A549 (cell line): Measurements from ENCODE around the gene CRB1. TPM values are rescaled to one million over a fixed set of nuclear protein-coding genes. Genes with fewer than 3 reads are reported as not detected.

ENCODE experiments used
- ATAC-seq, 2 experiments: fragments of 200-7000 bp in 1 of 2; fragments of >200 bp in 1 of 2; cut with Nextera tagmentation in 1 of 2; cut with Tn5 transposase in 1 of 2; 3 replicates each; pipeline versions ENCODE4 v1.8.0 to v1.9.1; 2018 to 2020; ENCODE audit warnings: mild to moderate bottlenecking in 1 of 2, moderate library complexity in 1 of 2
- CTCF ChIA-PET: fragments of 300-600 bp; sonication (Branson Sonifier 250); formaldehyde crosslinking; extraction: SDS; loops from one replicate; lab custom pipeline; 2021; ENCODE audit warnings: antibody characterized with exemption, inconsistent platforms; lab: Yijun Ruan, JAX
- POLR2A ChIA-PET: fragments of 350-600 bp; formaldehyde crosslinking; extraction: SDS; loops from one replicate; lab custom pipeline; 2021; ENCODE audit warnings: antibody characterized with exemption, inconsistent platforms; lab: Yijun Ruan, JAX
- DNase-seq, 2 experiments: peaks; one replicate each; pipeline versions ENCODE4 v3.0.0 to v3.0.0-alpha.2; 2011 to 2016; ENCODE audit warnings: low read depth in 1 of 2, low spot score in 1 of 2
- FAIRE-seq: peaks from 2 replicates; lab custom pipeline; 2011; peaks lifted over from hg19 to GRCh38; lab: Jason Lieb, UNC
- H3K27ac ChIP-seq, 2 experiments: fragments of >200 bp; sonication (Bioruptor Twin); formaldehyde crosslinking; 3 replicates each; pipeline ENCODE4 v1.5.1; 2016 to 2017
- H3K4me1 ChIP-seq: fragments of >200 bp; sonication (Bioruptor Twin); formaldehyde crosslinking; 3 replicates; pipeline ENCODE4 v1.6.1; 2016
- H3K4me2 ChIP-seq: fragments of >200 bp; sonication (Bioruptor Twin); formaldehyde crosslinking; 3 replicates; pipeline ENCODE4 v1.6.1; 2016
- H3K4me3 ChIP-seq: fragments of >200 bp; sonication (Bioruptor Twin); formaldehyde crosslinking; 3 replicates; pipeline ENCODE4 v1.5.1; 2016
- H3K9me3 ChIP-seq: fragments of >200 bp; sonication (Bioruptor Twin); formaldehyde crosslinking; 3 replicates; pipeline ENCODE4 v1.6.1; 2016
- CBX2 ChIP-seq: fragments of 200-600 bp; sonication (generic); IDR thresholded peaks from 2 replicates; pipeline ENCODE4 v1.6.1; 2016; ENCODE audit warnings: low read depth, mild to moderate bottlenecking, borderline replicate concordance
- CBX8 ChIP-seq: fragments of 200-600 bp; sonication (generic); IDR thresholded peaks from 2 replicates; pipeline ENCODE4 v1.6.1; 2016
- CEBPB ChIP-seq, 2 experiments: fragments of >200 bp in 1 of 2; sonication (Bioruptor Twin) in 1 of 2; formaldehyde crosslinking in 1 of 2; IDR thresholded peaks; 2 replicates each; pipeline ENCODE4 v1.6.1; 2012 to 2016
- CHD2 ChIP-seq: fragments of 150-350 bp; IDR thresholded peaks from 2 replicates; pipeline ENCODE4 v1.6.1; 2014; ENCODE audit warnings: low read length; ENCODE audit not compliant: partially characterized antibody
- EP300 ChIP-seq, 2 experiments: fragments of >200 bp; sonication (Bioruptor Twin); formaldehyde crosslinking; IDR thresholded peaks; 2 replicates in 1 of 2; 3 replicates in 1 of 2; pipeline ENCODE4 v1.6.1; 2016 to 2017
- FOSB ChIP-seq: fragments of 250-450 bp; sonication (Bioruptor Pico); IDR thresholded peaks from 2 replicates; pipeline ENCODE4 v1.5.0; 2020; ENCODE audit warnings: mild to moderate bottlenecking, moderate library complexity
- HDAC2 ChIP-seq: fragments of 200-600 bp; sonication (generic); IDR thresholded peaks from 2 replicates; pipeline ENCODE4 v1.6.1; 2016
- HMGXB4 ChIP-seq: fragments of 250-450 bp; sonication (Bioruptor Pico); IDR thresholded peaks from 2 replicates; pipeline ENCODE4 v1.5.0; 2021; ENCODE audit warnings: mild to moderate bottlenecking, moderate library complexity, borderline replicate concordance
- HOXA7 ChIP-seq: fragments of 250-450 bp; sonication (Bioruptor Pico); IDR thresholded peaks from 2 replicates; pipeline ENCODE4 v1.5.0; 2020; ENCODE audit warnings: mild to moderate bottlenecking, moderate library complexity
- HOXB5 ChIP-seq: fragments of 250-450 bp; sonication (Bioruptor Pico); IDR thresholded peaks from 2 replicates; pipeline ENCODE4 v1.5.0; 2020; ENCODE audit warnings: mild to moderate bottlenecking, moderate library complexity
- JUNB ChIP-seq: fragments of >200 bp; sonication (Bioruptor Twin); formaldehyde crosslinking; IDR thresholded peaks from 2 replicates; pipeline ENCODE4 v1.6.1; 2016
- KDM1A ChIP-seq: fragments of 200-600 bp; sonication (generic); IDR thresholded peaks from 2 replicates; pipeline ENCODE4 v1.6.1; 2016; ENCODE audit warnings: low read depth, mild to moderate bottlenecking
- KDM5A ChIP-seq: fragments of 200-600 bp; sonication (generic); IDR thresholded peaks from 2 replicates; pipeline ENCODE4 v1.6.1; 2016; ENCODE audit warnings: antibody characterized with exemption, mild to moderate bottlenecking
- MAX ChIP-seq: IDR thresholded peaks from 2 replicates; pipeline ENCODE4 v1.6.1; 2012
- NFE2L2 ChIP-seq: fragments of 150-350 bp; conservative IDR thresholded peaks from 2 replicates; pipeline ENCODE4 v1.6.1; 2014; ENCODE audit warnings: low read length
- PHF8 ChIP-seq: fragments of 200-600 bp; sonication (generic); IDR thresholded peaks from 2 replicates; pipeline ENCODE4 v1.6.1; 2016; ENCODE audit warnings: low read depth, mild to moderate bottlenecking, antibody characterized with exemption, moderate library complexity, borderline replicate concordance
- POLR2A ChIP-seq: IDR thresholded peaks from 2 replicates; pipeline ENCODE4 v1.6.1; 2012; ENCODE audit warnings: mild to moderate bottlenecking, low read length
- RAD21 ChIP-seq, 2 experiments: fragments of >200 bp in 1 of 2; sonication (Bioruptor Twin) in 1 of 2; formaldehyde crosslinking in 1 of 2; IDR thresholded peaks in 1 of 2; conservative IDR thresholded peaks in 1 of 2; 2 replicates in 1 of 2; 3 replicates in 1 of 2; pipeline ENCODE4 v1.6.1; 2012 to 2018; ENCODE audit warnings: inconsistent platforms in 1 of 2
- RARB ChIP-seq: fragments of 250-450 bp; sonication (Bioruptor Pico); IDR thresholded peaks from 2 replicates; pipeline ENCODE4 v1.8.0; 2021; ENCODE audit warnings: mild to moderate bottlenecking, moderate library complexity
- RCOR1 ChIP-seq: fragments of 150-350 bp; IDR thresholded peaks from 2 replicates; pipeline ENCODE4 v1.6.1; 2014; ENCODE audit warnings: antibody characterized with exemption, low read length, low read depth
- REST ChIP-seq: fragments of 200-600 bp; sonication (generic); IDR thresholded peaks from 2 replicates; pipeline ENCODE4 v1.6.1; 2016; ENCODE audit warnings: antibody characterized with exemption, mild to moderate bottlenecking, moderate library complexity
- SMC3 ChIP-seq: fragments of >200 bp; sonication (Bioruptor Twin); formaldehyde crosslinking; IDR thresholded peaks from 3 replicates; pipeline ENCODE4 v1.6.1; 2018; ENCODE audit warnings: inconsistent platforms
- TFCP2L1 ChIP-seq: fragments of 250-450 bp; sonication (Bioruptor Pico); IDR thresholded peaks from 2 replicates; pipeline ENCODE4 v1.5.0; 2021; ENCODE audit warnings: mild to moderate bottlenecking
- ZFP36 ChIP-seq: fragments of 450-650 bp; IDR thresholded peaks from 2 replicates; pipeline ENCODE4 v1.6.1; 2014; ENCODE audit warnings: borderline replicate concordance; ENCODE audit not compliant: partially characterized antibody
- ZNF302 ChIP-seq: fragments of 250-450 bp; sonication (Bioruptor Pico); IDR thresholded peaks from 2 replicates; pipeline ENCODE4 v1.9.0; 2021; ENCODE audit warnings: inconsistent platforms, mild to moderate bottlenecking, moderate library complexity
- WGBS: methylation state at CpG from one replicate; pipeline ENCODE4 v1.1.6; 2017; ENCODE audit errors: missing lambda C conversion rate; 5-methylcytosine and 5-hydroxymethylcytosine counted together
- polyA plus RNA-seq, 4 experiments: library from polyadenylated mRNA; depleted of rRNA in 3 of 4; stranded (reverse); fragments of >200 nt; fragmentation: RNase III in 1 of 4; extraction: RNeasy Plus Mini Kit Qiagen cat#74134 plus additional on column Dnase treatment in 1 of 4; gene quantifications; 2 replicates in 3 of 4; 3 replicates in 1 of 4; pipeline ENCODE4 v1.2.3, GENCODE V29; 2011 to 2017

Gene CRB1
- polyA plus RNA-seq, 2 of the 4 experiments (the other 2 are of a cell fraction), result not detected

- TF ChIP-seq REST, result no peak
- no peak for TF ChIP-seq MAX
- no peak for TF ChIP-seq CEBPB (IDR thresholded peaks at IDR 0.05)
- TF ChIP-seq PHF8, result no peak
These were observed 33.5 kb upstream of the CRB1 start (continued) for GRCh38 chr1:197234581-197234980.

- Histone ChIP-seq H3K4me2 (no peak overlapping the region), H3K27ac (no peak overlapping the region), H3K9me3 (no peaks in the 10 kb centered on the region), H3K4me3 (no peak overlapping the region), H3K4me1 (no peaks in the 10 kb centered on the region)
- CTCF ChIA-PET, result interaction anchor here (1.1 kb wide), 1 partner anchor 122 kb away, joined by 4 read pairs; no protein-coding TSS in a partner anchor
- TF ChIP-seq HMGXB4 (CRISPR knock-in tag), result no peak
- no peak for TF ChIP-seq RCOR1
- no peak for TF ChIP-seq RARB (CRISPR knock-in tag)
- TF ChIP-seq FOSB, result no peak
- TF ChIP-seq TFCP2L1 (CRISPR knock-in tag), result no peak
- no peak for TF ChIP-seq KDM5A
- TF ChIP-seq CBX2, result no peak
- TF ChIP-seq CHD2, result no peak
- TF ChIP-seq HOXA7, result no peak
- TF ChIP-seq EP300 (IDR thresholded peaks at IDR 0.05), result no peak
- no peak for TF ChIP-seq POLR2A
- TF ChIP-seq PHF8, result no peak
- TF ChIP-seq HOXB5 (CRISPR knock-in tag), result no peak
- TF ChIP-seq KDM1A, result no peak
- no peak for TF ChIP-seq JUNB
- no peak for TF ChIP-seq NFE2L2
- no peak for TF ChIP-seq SMC3
- no peak for TF ChIP-seq ZNF302 (CRISPR knock-in tag)
- no peak for ATAC-seq
- 50% methylated on average over 2 of the region's 2 CpGs for WGBS
- POLR2A ChIA-PET, result no interaction called here
- FAIRE-seq, result no peak
- no peak for DNase-seq
These were observed 32.7 kb upstream of the CRB1 start for GRCh38 chr1:197235355-197235754.

GRCh38 chr1:197247465-197247864, 20.6 kb upstream of the CRB1 start:
- WGBS, result 0% methylated on average over 1 of the region's 1 CpG
- ChIA-PET POLR2A (no interaction called here), CTCF (no interaction called here)
- H3K4me2 ChIP-seq, result no peak overlapping the region
- no peaks in the 10 kb centered on the region for H3K4me1 ChIP-seq
- H3K4me3 ChIP-seq, result no peak overlapping the region
- H3K27ac ChIP-seq, result no peak overlapping the region
- no peak for FAIRE-seq
- DNase-seq, result no peak
- no peak for ATAC-seq
- TF ChIP-seq CHD2 (no peak), RAD21 (conservative IDR thresholded peaks at IDR 0.05 in 1 of 2, IDR thresholded peaks at IDR 0.05 in 1 of 2) (no peak), KDM5A (no peak), CEBPB (IDR thresholded peaks at IDR 0.05) (no peak), HDAC2 (no peak), MAX (no peak), CBX8 (no peak), ZNF302 (CRISPR knock-in tag) (no peak), ZFP36 (no peak)
- TF ChIP-seq, all 56 proteins: peak for 0
- H3K9me3 ChIP-seq, result no peaks in the 10 kb centered on the region
